GM18502 (cell line): ENCODE results near the gene IGFL2.
"Not testable (repeated sequence)": the region's sequence is repeated elsewhere in the genome, so short reads cannot be mapped to it uniquely, and the experiment has no call there.

Source experiments
- ATAC-seq: cut with Tn5 transposase; IDR thresholded peaks from one replicate; pipeline ENCODE4 v1.9.1; 2021; ENCODE audit warnings: mild to moderate bottlenecking; ENCODE audit not compliant: unreplicated experiment, poor library complexity

Gene IGFL2

DNA sequence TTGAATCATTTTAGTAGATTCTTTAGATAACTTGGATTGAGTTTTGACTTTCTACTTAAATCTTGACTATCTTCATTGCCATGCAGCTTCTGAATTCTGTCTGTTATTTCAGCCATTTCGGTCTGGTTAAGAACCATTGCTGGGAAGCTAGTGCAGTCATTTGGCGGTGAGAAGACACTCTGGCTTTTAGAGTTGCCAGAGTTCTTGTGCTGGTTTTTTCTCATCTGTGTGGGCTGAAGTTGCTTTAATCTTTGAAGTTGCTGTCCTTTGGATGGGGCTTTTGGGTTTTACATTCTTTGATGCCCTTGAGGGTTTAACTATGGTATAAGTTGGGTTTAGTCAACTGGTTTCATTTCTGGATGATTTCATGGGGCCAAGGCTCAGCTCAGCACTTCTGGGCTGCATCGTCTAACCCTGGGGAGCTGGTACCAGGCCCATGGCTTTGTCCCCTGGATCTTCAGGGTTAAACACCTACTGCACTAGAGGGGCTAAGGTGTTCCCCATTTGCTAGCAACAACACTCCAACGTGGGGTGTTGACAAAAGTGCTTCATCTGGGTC is 10.0 kb upstream of the IGFL2 start:
- ATAC-seq, result no peak

GRCh38 chr19:46141421-46141820 is 6.6 kb upstream of the IGFL2 start:
- ATAC-seq, result no peak

- ATAC-seq, result no peak
Observed at GRCh38 chr19:46142294-46142693, 5.7 kb upstream of the IGFL2 start.

- no peak for ATAC-seq
Observed at GRCh38 chr19:46144756-46145155, 3.3 kb upstream of the IGFL2 start.

- ATAC-seq, result no peak
Observed at GRCh38 chr19:46147166-46147740, 785 bp upstream of the IGFL2 start.

GRCh38 chr19:46150606-46151005 is 2.6 kb downstream of the IGFL2 start:
- no peak for ATAC-seq

DNA sequence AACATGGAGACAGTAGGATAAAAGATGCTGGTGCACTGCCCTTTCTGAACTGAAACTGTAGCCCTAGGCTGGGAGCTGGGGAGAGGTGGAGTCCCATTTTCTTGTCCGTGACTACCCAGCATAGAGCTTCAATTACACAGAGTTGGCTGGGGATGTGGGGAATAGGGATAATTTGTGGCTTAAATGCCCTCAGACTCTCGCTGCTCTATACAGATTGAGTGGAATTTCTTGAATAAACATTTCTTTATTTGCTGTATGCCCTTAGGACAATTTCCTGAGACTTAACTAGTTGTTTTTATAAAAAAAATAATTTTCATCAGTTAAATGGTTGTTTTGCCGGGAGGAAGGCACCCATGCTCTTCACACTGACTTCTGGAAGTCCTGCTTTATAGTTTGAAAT is 7.2 kb downstream of the IGFL2 start:
- no peak for ATAC-seq

- ATAC-seq, result no peak
Observed at GRCh38 chr19:46159418-46160232, 11.6 kb downstream of the IGFL2 start.

GRCh38 chr19:46160233-46160775 is 12.3 kb downstream of the IGFL2 start:
- no peak for ATAC-seq

GRCh38 chr19:46161642-46162257 is 13.7 kb downstream of the IGFL2 start:
- not testable (repeated sequence) for ATAC-seq

DNA sequence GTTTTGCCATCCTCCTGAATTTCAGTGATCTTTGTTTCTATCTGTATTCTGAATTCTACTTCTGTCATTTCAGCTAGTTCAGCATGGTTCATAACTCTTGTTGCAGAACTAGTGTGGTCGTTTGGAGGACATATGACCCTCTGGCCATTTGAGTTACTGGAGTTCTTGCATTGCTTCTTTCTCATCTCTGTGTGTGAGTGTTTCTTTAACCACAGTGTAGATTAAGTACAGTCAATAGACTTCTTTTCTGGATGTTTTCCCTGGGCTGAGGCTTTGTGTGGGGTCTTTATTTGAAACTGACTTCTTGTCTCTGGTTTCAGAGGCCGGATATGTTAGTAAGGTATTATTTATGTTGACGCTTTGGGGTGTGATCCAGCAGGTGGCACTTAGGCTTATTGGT is 14.7 kb downstream of the IGFL2 start:
- no peak for ATAC-seq

- ATAC-seq, result no peak
Observed at GRCh38 chr19:46173886-46174480, 25.9 kb downstream of the IGFL2 start.

GRCh38 chr19:46176116-46176860 is 28.2 kb downstream of the IGFL2 start:
- no peak for ATAC-seq

DNA sequence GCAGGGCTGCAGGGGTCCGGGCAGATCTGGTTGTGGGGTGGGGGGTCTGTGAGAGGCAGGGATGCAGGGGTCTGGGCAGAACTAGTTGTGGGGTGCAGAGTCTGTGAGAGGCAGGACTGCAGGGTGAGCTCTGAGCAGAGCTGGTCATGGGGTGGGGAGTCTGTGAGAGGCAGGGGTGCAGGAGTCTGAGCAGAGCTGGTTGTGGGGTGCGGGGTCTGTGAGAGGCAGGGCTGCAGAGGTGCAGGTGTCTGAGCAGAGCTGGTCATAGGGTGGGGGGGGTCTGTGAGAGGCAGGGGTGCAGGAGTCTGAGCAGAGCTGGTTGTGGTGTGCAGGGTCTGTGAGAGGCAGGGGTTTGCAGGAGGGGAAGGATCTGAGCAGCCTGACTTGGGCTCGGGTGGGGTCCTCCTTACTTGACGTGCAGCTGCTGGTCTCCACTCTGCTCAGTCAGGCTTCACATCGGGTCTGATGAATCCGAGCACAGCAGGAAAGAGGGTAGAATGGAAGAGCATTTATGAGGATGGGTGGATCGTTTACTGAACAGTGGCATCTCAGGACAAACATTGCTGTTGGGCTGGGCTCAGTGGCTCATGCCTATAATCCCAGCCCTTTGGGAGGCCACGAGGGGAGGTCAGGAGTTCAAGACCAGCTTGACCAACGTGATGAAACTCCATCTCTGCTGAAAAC is 31.2 kb downstream of the IGFL2 start:
- no peak for ATAC-seq

DNA sequence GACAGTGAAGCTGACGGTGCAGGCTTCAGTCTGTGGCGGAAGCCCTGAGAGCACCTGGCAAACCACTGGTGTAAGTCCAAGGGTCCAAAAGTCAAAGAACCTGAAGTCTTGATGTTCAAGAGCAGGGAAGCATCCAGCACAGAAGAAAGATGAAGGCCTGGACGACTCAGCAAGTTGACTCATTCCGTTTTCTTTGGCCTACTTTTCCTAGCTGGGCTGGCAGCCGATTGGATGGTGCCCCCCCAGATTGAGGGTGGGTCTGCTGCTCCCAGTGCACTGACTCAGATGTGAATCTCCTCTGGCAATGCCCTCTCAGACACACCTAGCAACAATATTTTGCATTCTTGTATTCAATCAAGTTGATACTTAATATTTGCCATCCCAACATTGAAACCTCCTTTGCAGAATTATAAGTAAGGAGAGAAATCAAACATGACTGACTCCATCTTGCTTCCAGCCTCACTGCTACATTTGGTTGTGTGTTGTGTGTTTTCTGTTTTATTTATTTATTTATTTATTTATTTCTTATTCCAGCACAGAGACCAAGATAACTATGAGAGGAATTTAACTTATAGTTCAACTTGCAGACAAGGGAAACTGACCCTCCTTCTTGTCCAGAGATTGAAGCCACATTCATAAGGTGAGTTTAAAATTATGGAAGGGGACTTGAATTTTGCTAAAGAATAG is 32.8 kb downstream of the IGFL2 start:
- no peak for ATAC-seq

DNA sequence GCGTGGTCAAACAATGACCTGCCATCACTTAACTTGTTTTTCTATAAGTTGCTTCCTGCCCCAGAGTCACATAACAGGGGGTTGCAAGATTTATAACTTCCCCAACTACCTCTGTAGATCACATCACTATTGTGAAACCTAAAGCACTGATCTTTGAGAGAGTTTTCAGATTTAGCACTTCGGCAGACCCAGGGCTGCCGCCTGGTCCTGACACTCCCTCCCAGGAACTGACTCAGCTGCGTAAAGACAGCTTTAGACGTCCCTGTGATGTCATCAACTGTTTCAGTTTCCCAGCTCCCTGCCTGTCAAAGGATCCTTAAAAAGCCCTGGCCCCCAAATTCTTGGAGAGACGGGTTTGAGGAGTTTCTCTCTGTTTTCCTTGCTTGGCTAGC is 33.3 kb downstream of the IGFL2 start:
- ATAC-seq, result no peak

DNA sequence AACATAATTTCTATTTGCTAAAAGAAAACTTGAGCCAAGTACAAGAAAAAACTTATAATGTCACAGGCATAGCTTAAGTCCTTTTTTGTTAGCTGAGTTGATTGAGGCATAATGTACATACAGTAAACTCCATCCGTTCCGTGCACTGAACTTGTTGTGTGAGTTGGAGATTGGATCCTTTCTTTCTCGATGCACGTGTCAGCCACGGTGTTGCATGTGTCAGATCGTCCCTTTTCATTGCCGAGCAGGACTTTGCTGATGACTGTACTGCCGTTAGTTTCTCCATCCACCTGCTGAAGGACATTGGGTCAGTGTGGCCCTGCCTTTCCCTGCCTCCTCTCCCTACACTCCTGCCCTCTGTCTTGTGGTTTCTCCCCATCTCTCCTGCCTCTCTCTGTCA is 34.4 kb downstream of the IGFL2 start:
- ATAC-seq, result no peak

- ATAC-seq, result not testable (repeated sequence)
Observed at GRCh38 chr19:46184775-46185710, 37.0 kb downstream of the IGFL2 start.
